ENCODE results near the gene CORO2B. TPM values are rescaled to one million over a fixed set of nuclear protein-coding genes. Genes with fewer than 3 reads are reported as not detected.

The CORO2B gene
- total and polyA plus RNA-seq, 8 donors = 0.56 to 7.7 (median 1.7) TPM

DNA sequence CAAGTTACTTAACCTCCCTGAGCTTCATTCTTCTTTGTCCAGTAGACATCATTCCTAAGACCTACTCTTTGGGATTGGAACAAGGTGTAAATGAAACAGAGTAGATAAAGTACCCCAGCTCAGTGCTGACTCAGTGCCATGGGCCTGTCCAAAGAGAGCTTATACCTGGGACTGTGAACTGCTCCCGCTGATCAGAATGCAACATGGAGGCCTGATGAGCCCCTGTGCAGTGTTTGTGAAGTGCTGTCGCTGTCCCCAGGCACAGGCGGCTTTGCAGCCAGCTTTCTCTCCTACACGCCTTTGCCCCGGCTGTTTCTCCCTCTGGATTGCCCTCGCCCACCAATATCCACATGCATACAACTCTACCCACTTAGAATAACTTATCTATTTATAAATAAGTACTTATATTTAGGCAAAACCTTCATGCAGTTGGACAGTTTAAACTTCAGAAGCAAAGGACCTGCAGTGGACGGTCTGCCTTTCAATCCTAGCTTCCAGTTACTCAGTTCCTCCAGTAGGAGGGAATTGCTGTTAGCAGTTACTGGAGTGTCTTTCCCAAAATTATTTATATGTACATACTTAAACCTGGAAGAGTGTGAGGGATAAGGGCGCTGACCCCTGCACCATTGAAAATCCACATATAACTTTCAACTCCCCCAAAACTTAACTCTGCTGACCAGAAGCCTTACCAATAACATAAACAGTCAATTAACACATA lies 80.0 kb downstream of the CORO2B start:
- 84 to 88% methylated on average over 8 of the region's 8 CpGs for WGBS, 2 donors
- H3K4me3 ChIP-seq = no peak overlapping the region
- FAIRE-seq (no peak), DNase-seq (no peak), ATAC-seq (no peak)
- TF ChIP-seq, protein P1, sequence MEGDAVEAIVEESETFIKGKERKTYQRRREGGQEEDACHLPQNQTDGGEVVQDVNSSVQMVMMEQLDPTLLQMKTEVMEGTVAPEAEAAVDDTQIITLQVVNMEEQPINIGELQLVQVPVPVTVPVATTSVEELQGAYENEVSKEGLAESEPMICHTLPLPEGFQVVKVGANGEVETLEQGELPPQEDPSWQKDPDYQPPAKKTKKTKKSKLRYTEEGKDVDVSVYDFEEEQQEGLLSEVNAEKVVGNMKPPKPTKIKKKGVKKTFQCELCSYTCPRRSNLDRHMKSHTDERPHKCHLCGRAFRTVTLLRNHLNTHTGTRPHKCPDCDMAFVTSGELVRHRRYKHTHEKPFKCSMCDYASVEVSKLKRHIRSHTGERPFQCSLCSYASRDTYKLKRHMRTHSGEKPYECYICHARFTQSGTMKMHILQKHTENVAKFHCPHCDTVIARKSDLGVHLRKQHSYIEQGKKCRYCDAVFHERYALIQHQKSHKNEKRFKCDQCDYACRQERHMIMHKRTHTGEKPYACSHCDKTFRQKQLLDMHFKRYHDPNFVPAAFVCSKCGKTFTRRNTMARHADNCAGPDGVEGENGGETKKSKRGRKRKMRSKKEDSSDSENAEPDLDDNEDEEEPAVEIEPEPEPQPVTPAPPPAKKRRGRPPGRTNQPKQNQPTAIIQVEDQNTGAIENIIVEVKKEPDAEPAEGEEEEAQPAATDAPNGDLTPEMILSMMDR (IDR thresholded peaks at IDR 0.05) = no peak
- H3K4me1 ChIP-seq = no peaks in the 10 kb centered on the region
- intact Hi-C loops (cut with DNase I) = no loop called here
- H3K9me3 ChIP-seq = no peaks in the 10 kb centered on the region
- H3K36me3 ChIP-seq = no peaks in the 10 kb centered on the region
- no peak overlapping the region for H3K27ac ChIP-seq
- peaks cover 0 to 3% (median 0%) of the 10 kb centered on the region in 4 donors for H3K27me3 ChIP-seq

DNA sequence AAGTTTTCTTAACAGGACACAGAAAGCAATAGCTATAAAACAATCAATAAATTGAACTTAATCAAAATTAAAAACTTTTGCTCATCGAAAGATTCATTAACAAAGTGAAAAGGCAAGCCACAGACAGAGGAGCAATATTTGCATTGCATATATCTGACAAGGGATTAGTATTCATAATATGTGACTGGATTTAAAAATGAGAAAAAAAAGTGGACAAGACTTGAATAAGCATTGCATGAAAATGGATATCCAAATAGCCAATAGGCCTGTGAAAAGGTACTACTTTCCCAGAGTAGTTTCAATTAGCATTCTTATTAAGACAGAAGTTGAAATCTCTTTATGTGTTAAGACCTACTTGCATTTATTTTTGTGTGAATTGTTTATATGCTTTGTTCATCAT lies 84.7 kb downstream of the CORO2B start:
- intact Hi-C loops (cut with DNase I) = no loop called here
- no peak for FAIRE-seq
- ATAC-seq = no peak

DNA sequence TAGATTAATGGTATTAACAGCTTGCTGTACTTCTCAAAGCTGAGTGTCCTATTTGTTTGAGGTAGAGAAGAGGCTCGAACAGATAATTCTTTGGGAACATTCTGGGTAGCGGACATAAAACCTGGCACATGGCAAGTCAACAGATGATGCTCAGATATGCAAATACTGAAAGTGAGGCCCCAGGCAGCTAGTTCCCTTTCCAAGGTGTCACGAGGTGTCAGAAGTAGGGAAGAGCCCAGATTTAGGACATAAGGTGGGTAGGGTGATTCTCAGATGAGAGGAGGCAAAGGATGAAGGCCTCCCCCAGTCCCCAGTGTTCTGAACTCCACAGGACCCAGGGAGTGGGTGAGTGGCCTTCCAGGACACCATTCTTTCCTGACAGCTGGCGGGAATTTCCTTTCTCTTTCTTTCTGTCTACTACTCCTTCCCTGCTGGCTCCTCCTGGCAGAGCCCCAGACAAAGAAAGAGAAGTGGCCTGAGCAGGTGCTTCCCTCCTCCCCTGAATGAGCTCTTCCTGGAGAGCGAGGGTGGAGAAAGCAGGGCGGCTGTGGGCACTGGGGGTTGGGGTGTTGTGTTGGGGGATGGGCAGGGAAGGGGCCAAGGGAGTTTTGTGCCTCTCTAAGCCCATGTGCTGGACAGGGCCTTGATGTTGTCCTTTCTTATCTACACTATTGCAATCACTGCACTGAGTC lies 87.5 kb downstream of the CORO2B start:
- no peak for ATAC-seq
- no peak for FAIRE-seq

More for the DNA sequence above, 84.7 kb downstream of the CORO2B start:
- Histone ChIP-seq H3K4me3 (no peak overlapping the region), H3K27me3 (peaks cover 0 to 3% (median 0%) of the 10 kb centered on the region in 4 donors), H3K9me3 (no peaks in the 10 kb centered on the region), H3K36me3 (no peaks in the 10 kb centered on the region), H3K27ac (no peak overlapping the region), H3K4me1 (no peaks in the 10 kb centered on the region)
- no peak for DNase-seq
- TF ChIP-seq, protein P1 (IDR thresholded peaks at IDR 0.05) = no peak
- WGBS, 2 donors = 63 to 70% methylated on average over 1 of the region's 1 CpG

DNA sequence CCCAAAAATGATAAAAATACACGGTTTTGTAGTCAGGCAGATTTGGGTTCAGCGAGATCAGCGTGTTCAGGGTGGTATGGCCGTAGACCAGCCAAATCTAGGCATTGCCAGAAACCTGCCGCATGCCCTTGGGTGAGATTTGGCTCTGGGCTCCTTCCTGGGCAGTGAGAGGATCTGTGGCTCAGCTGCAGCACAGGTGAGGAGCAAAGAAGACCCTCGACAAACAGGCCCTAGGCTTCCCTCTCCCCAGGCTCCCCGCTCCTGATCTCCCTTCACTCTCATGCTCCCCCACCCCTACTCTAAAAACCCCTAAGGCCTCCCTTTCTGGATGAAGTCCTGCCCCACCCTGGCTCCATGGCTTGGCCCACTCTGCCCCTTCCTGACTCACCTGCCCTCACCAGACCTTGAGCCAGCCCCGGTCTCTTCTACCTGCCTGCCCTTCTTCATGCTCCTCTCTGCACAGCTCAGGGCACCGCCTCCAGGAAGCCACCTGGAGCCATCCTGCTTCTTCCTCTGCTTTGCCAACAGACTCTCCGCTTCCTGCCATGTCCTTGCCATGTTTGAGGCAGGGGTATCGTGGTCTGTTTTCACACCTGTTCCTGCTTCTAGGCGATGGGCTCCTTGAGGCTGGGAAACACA lies 88.1 kb downstream of the CORO2B start:
- intact Hi-C loops (cut with DNase I) = no loop called here
- Histone ChIP-seq H3K27me3 (peaks cover 0 to 3% (median 0%) of the 10 kb centered on the region in 4 donors), H3K4me1 (no peaks in the 10 kb centered on the region), H3K27ac (no peak overlapping the region), H3K4me3 (no peak overlapping the region), H3K9me3 (no peaks in the 10 kb centered on the region), H3K36me3 (no peaks in the 10 kb centered on the region)
- 78 to 81% methylated on average over 12 of the region's 12 CpGs for WGBS, 2 donors
- no peak for DNase-seq
- FAIRE-seq = no peak
- ATAC-seq = no peak
- TF ChIP-seq, protein P1 (IDR thresholded peaks at IDR 0.05) = no peak

More for the DNA sequence above, 87.5 kb downstream of the CORO2B start:
- H3K27me3 ChIP-seq = peaks cover 0 to 3% (median 0%) of the 10 kb centered on the region in 4 donors
- no peaks in the 10 kb centered on the region for H3K9me3 ChIP-seq
- H3K4me1 ChIP-seq = no peaks in the 10 kb centered on the region
- H3K27ac ChIP-seq = no peak overlapping the region
- intact Hi-C loops (cut with DNase I) = no loop called here
- no peak overlapping the region for H3K4me3 ChIP-seq
- no peaks in the 10 kb centered on the region for H3K36me3 ChIP-seq
- WGBS, 2 donors = 74 to 81% methylated on average over 6 of the region's 6 CpGs
- no peak for DNase-seq
- TF ChIP-seq, protein P1 (IDR thresholded peaks at IDR 0.05) = no peak

Data from pancreas (tissue), 10 donors.